K562 (cell line): ENCODE data around the gene CENPN. TPM values are rescaled to one million over a fixed set of nuclear protein-coding genes. Genes with fewer than 3 reads are reported as not detected.

Source experiments
- CREB1 ChIP-seq, 2 experiments: sonication (generic) in 1 of 2; formaldehyde crosslinking in 1 of 2; IDR thresholded peaks; 2 replicates each; pipeline versions ENCODE4 v1.6.1 to v1.8.0; 2012 to 2022; ENCODE audit warnings: inconsistent platforms in 1 of 2, mild to moderate bottlenecking in 1 of 2, missing genetic modification reagents in 1 of 2, moderate library complexity in 1 of 2
- CUX1 ChIP-seq: fragments of 200-800 bp; sonication (Bioruptor generic); IDR thresholded peaks from 2 replicates; pipeline ENCODE4 v1.6.1; 2016; ENCODE audit warnings: missing genetic modification characterization, missing compliant biosample characterization
- GATAD2A ChIP-seq: fragments of 450-650 bp; IDR thresholded peaks from 2 replicates; pipeline ENCODE4 v1.6.1; 2017
- KDM2B ChIP-seq: fragments of 250-450 bp; sonication (Bioruptor Pico); IDR thresholded peaks from 2 replicates; pipeline ENCODE4 v1.8.0; 2021; ENCODE audit warnings: mild to moderate bottlenecking, moderate library complexity
- MCM2 ChIP-seq: fragments of 450-650 bp; IDR thresholded peaks from 2 replicates; pipeline ENCODE4 v1.6.1; 2017; ENCODE audit warnings: low read depth, mild to moderate bottlenecking
- MTA2 ChIP-seq: fragments of 450-650 bp; IDR thresholded peaks from 2 replicates; pipeline ENCODE4 v1.6.1; 2016; ENCODE audit warnings: low read depth
- PATZ1 ChIP-seq: fragments of 250-450 bp; sonication (Bioruptor Pico); IDR thresholded peaks from 2 replicates; pipeline ENCODE4 v1.5.0; 2020; ENCODE audit warnings: mild to moderate bottlenecking, borderline replicate concordance
- PHB ChIP-seq: fragments of 250-450 bp; sonication (Bioruptor Pico); IDR thresholded peaks from 2 replicates; pipeline ENCODE4 v1.5.0; 2021
- POLR2B ChIP-seq: fragments of 450-650 bp; IDR thresholded peaks from 2 replicates; pipeline ENCODE4 v1.6.1; 2018; ENCODE audit warnings: low read depth; ENCODE audit not compliant: partially characterized antibody
- POLR2H ChIP-seq: IDR thresholded peaks from 2 replicates; pipeline ENCODE4 v1.6.1; 2016; ENCODE audit warnings: missing genetic modification characterization, low read depth, mild to moderate bottlenecking, control low read depth, missing compliant biosample characterization, moderate library complexity
- RNF2 ChIP-seq: sonication (generic); IDR thresholded peaks from 2 replicates; pipeline ENCODE4 v1.6.1; 2016
- RUNX1 ChIP-seq: sonication (generic); IDR thresholded peaks from 2 replicates; pipeline ENCODE4 v1.6.1; 2016; ENCODE audit warnings: antibody characterized with exemption, low read depth
- SMAD3 ChIP-seq: fragments of 450-650 bp; formaldehyde crosslinking; conservative IDR thresholded peaks from 2 replicates; pipeline ENCODE4 v1.4.0; 2020; ENCODE audit warnings: mild to moderate bottlenecking
- SMAD4 ChIP-seq: fragments of 250-450 bp; sonication (Bioruptor Pico); conservative IDR thresholded peaks from 2 replicates; pipeline ENCODE4 v1.8.0; 2021; ENCODE audit warnings: inconsistent platforms, mild to moderate bottlenecking, moderate library complexity
- SMARCA4 ChIP-seq: fragments of 450-650 bp; IDR thresholded peaks from 2 replicates; pipeline ENCODE4 v1.6.1; 2016
- STAT6 ChIP-seq: sonication (generic); formaldehyde crosslinking; IDR thresholded peaks from 2 replicates; pipeline ENCODE4 v1.8.1; 2023; ENCODE audit warnings: mild to moderate bottlenecking, missing genetic modification reagents
- ZNF212 ChIP-seq: fragments of 450-650 bp; formaldehyde crosslinking; IDR thresholded peaks from 2 replicates; pipeline ENCODE4 v1.4.0; 2020; ENCODE audit warnings: mild to moderate bottlenecking
- ZNF408 ChIP-seq: fragments of 250-450 bp; sonication (Bioruptor Pico); IDR thresholded peaks from 2 replicates; pipeline ENCODE4 v1.4.0; 2020; ENCODE audit warnings: low read depth, mild to moderate bottlenecking, moderate library complexity
- ZNF668 ChIP-seq: fragments of 250-450 bp; sonication (Bioruptor Pico); IDR thresholded peaks from 2 replicates; pipeline ENCODE4 v1.8.0; 2022; ENCODE audit warnings: mild to moderate bottlenecking, inconsistent platforms
- polyA plus RNA-seq, 8 experiments: library from polyadenylated mRNA; depleted of rRNA in 4 of 8; stranded (reverse) in 5 of 8; unstranded in 3 of 8; fragments of >200 nt; fragmentation: Nextera tagmentation in 2 of 8; fragmentation: Illumina TruSeq in 1 of 8; extraction: Ambion mirVana in 2 of 8; extraction: Trizol in 1 of 8; gene quantifications; 2 replicates each; pipeline versions ENCODE4 v1.2.1 to v1.2.3, GENCODE V29; 2011 to 2014; ENCODE audit warnings: inconsistent platforms in 1 of 8, missing spikeins in 1 of 8
- total RNA-seq, 7 experiments: library from RNA; depleted of rRNA in 6 of 7; stranded (reverse); fragments of >200 nt in 6 of 7; fragmentation: Illumina TruSeq in 2 of 7; extraction: Trizol in 2 of 7; gene quantifications; 2 replicates each; pipeline versions ENCODE4 v1.2.1 to v1.2.3, GENCODE V29; 2011 to 2021; ENCODE audit warnings: low replicate concordance in 1 of 7

CENPN gene
- total and polyA plus RNA-seq, 9 of the 15 experiments (the other 6 are each of a cell fraction or from before 2014, with no cell fraction given): 92.3 to 384 (median 140) TPM

- no peak for TF ChIP-seq ZNF408
- TF ChIP-seq ZNF668 (CRISPR knock-in tag): no peak
- TF ChIP-seq POLR2B: peak; percentile 85
- peak; percentile 93 for TF ChIP-seq CREB1 (IDR thresholded peaks at IDR 0.05)
- peak; percentile 95 for TF ChIP-seq CREB1 (CRISPR knock-in tag; IDR thresholded peaks at IDR 0.05)
- TF ChIP-seq ZNF212 (CRISPR knock-in tag): no peak
- peak; percentile 41; the same call in 1 of the 2 replicates for TF ChIP-seq SMAD4
- no peak for TF ChIP-seq MTA2
- TF ChIP-seq POLR2H (tag): peak; percentile 91
- peak; percentile 85; the same call in 1 of the 2 replicates for TF ChIP-seq RNF2
- peak; percentile 98 for TF ChIP-seq KDM2B (CRISPR knock-in tag)
- TF ChIP-seq GATAD2A: no peak
- TF ChIP-seq CUX1 (CRISPR knock-in tag): no peak
- no peak for TF ChIP-seq PATZ1
- TF ChIP-seq RUNX1: 0 out of 2 replicates have a peak, but pooled peaks have one; percentile 51
- TF ChIP-seq SMARCA4: no peak; the same call in 1 of the 2 replicates
- TF ChIP-seq STAT6 (CRISPR knock-in tag): peak; percentile 82
- TF ChIP-seq MCM2: no peak
- no peak for TF ChIP-seq PHB (CRISPR knock-in tag)
- no peak for TF ChIP-seq SMAD3
Measured at GRCh38 chr16:81006813-81007695, at the start of gene CENPN, which contains the start of gene CMC2 (continued).
